Measurements from ENCODE around the gene STK4. TPM values are rescaled to one million over a fixed set of nuclear protein-coding genes. Genes with fewer than 3 reads are reported as not detected.

Gene STK4
- total RNA-seq, 1 experiment from 2014 or later = 43.0 TPM

GRCh38 chr20:45128099-45128498 is 161.8 kb downstream of the STK4 start:
- H2AFZ ChIP-seq (ENCODE audit: low read length) = no peak overlapping the region
- DNase-seq = no peak
- Mint-ChIP-seq H3K9me3 (peaks cover 0 to 3% of the 10 kb centered on the region in 2 experiments; a peak in 3 of 5 replicates), H3K4me3 (no peak overlapping the region), H3K4me1 (no peaks in the 10 kb centered on the region), H3K27me3 (ENCODE audit: low read depth) (peaks cover 24% of the 10 kb centered on the region), H3K27ac (no peak overlapping the region), H3K36me3 (ENCODE audit: insufficient read depth in 1 of 3, low read depth in 3 of 3) (no peaks in the 10 kb centered on the region)
- H4K20me1 ChIP-seq (ENCODE audit: control insufficient read depth, insufficient read depth, insufficient read length) = no peaks in the 10 kb centered on the region
- no CpG with 5 or more reads among the region's 2 CpGs for WGBS (ENCODE audit: extremely low coverage, insufficient read length, low lambda C conversion rate)
- no peak for TF ChIP-seq CTCF (conservative IDR thresholded peaks at IDR 0.05)
- H3K56ac ChIP-seq (ENCODE audit: insufficient read length, low read depth, low read length) = no peak overlapping the region
- no peak overlapping the region for H3K27ac ChIP-seq (ENCODE audit: insufficient read length, low read depth, low read length)
- no peak overlapping the region for H4K8ac ChIP-seq (replicated peaks; ENCODE audit: insufficient read length, low read depth, low read length)
- no peak overlapping the region for H2BK12ac ChIP-seq (ENCODE audit: insufficient read length, low read depth, low read length)
- H3K23ac ChIP-seq (ENCODE audit: insufficient read length, low read depth, low read length) = no peak overlapping the region
- no peak overlapping the region for H3K4ac ChIP-seq (ENCODE audit: low read depth, low read length)
- no peak overlapping the region for H3K18ac ChIP-seq (ENCODE audit: insufficient read length, low read depth, low read length)
- no peak overlapping the region for H3K4me2 ChIP-seq (ENCODE audit: insufficient read depth, insufficient read length, low read length)
- no peaks in the 10 kb centered on the region for H3K23me2 ChIP-seq (ENCODE audit: insufficient read length, low read depth, low read length, poor library complexity, severe bottlenecking)
- H3K9me3 ChIP-seq (ENCODE audit: control insufficient read depth, low read depth, low read length) = no peaks in the 10 kb centered on the region
- H3K4me1 ChIP-seq (ENCODE audit: insufficient read depth, low read length) = no peaks in the 10 kb centered on the region
- H2BK5ac ChIP-seq (ENCODE audit: insufficient read length, low read length) = no peak overlapping the region
- no peak overlapping the region for H2BK15ac ChIP-seq (ENCODE audit: low read depth, low read length)
- no peaks in the 10 kb centered on the region for H3K27me3 ChIP-seq (ENCODE audit: insufficient read depth, low read length)
- no peak overlapping the region for H2BK20ac ChIP-seq (ENCODE audit: low read depth, low read length, poor library complexity, severe bottlenecking)
- H3K79me2 ChIP-seq (ENCODE audit: insufficient read depth, low read length) = no peaks in the 10 kb centered on the region
- no peak overlapping the region for H2BK120ac ChIP-seq (ENCODE audit: low read depth, low read length, poor library complexity, severe bottlenecking)
- H3T11ph ChIP-seq (ENCODE audit: low read length) = no peak overlapping the region
- no peak overlapping the region for H4K91ac ChIP-seq (ENCODE audit: insufficient read length, low read depth, low read length)
- no peak overlapping the region for H4K5ac ChIP-seq (ENCODE audit: insufficient read length, low read depth, low read length)
- H3K14ac ChIP-seq (ENCODE audit: insufficient read depth, low read length) = no peak overlapping the region
- H3K9ac ChIP-seq (ENCODE audit: extremely low read depth, insufficient read length, low read length) = no peak overlapping the region
- no peak overlapping the region for H2AK5ac ChIP-seq (ENCODE audit: insufficient read length, low read length)
- no peaks in the 10 kb centered on the region for H3K79me1 ChIP-seq (ENCODE audit: insufficient read depth, low read depth, low read length, poor library complexity, severe bottlenecking)

Other genes with a start within 250 kb of the STK4 start
- 0.33 and 0.39 TPM in 2 replicates for gene KCNK15, start 220.6 kb upstream of the STK4 start, total RNA-seq (2021)
- 15.5 and 16.3 TPM in 2 replicates for gene RIMS4, start 156.0 kb upstream of the STK4 start, total RNA-seq (2021)
- gene YWHAB, start 80.8 kb upstream of the STK4 start, total RNA-seq (2021) = 203 and 204 TPM in 2 replicates
- gene PABPC1L, start 56.5 kb upstream of the STK4 start, total RNA-seq (2021) = 83.5 and 92.0 TPM in 2 replicates
- 37.5 and 40.1 TPM in 2 replicates for gene TOMM34, start 6.1 kb upstream of the STK4 start, total RNA-seq (2021)
- gene KCNS1, start 134.6 kb downstream of the STK4 start, total RNA-seq (2021) = 0.98 and 0.99 TPM in 2 replicates
- gene WFDC5, start 148.7 kb downstream of the STK4 start, total RNA-seq (2021) = not detected in 2 replicates
- gene WFDC12, start 158.0 kb downstream of the STK4 start, total RNA-seq (2021) = not detected in 2 replicates
- not detected in 2 replicates for gene PI3, start 208.4 kb downstream of the STK4 start, total RNA-seq (2021)
- 1.4 and 2.0 TPM in 2 replicates for gene SEMG1, start 240.5 kb downstream of the STK4 start, total RNA-seq (2021)

Data from H9 (cell line).